Posterior cingulate gyrus (tissue), 11 donors: Measurements from ENCODE around the gene PSPC1.

Experiments used
- DNase-seq, 10 donors: peaks; one replicate each; pipeline versions ENCODE4 v3.0.0 to v3.0.0-alpha.2; 2020 to 2021; ENCODE audit warnings: mixed read lengths in 3 of 10
- intact Hi-C: fragments of 100-400 bp; cut with DNase I; formaldehyde crosslinking; loops from one replicate; pipeline ENCODE4 v1.15.1; 2023

PSPC1 gene

DNA sequence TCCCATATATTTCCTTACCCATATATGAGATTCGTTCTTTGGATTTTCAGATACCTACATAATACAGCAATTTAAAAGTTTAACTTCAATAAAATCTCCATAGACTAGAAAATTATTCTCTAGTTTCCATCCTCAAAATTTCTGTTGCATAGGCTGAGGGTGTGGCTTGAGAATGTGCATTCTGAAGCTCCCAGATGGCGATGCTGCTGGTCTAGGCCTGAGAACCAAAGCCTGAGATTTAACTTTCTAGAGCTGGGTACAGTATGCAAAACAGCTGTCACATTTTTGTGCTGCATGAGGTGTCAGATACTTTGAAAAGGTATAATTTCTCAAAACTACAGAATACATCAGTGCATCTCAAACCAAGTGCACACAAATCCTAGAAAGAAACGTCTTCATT is 106.6 kb downstream of the PSPC1 start:
- intact Hi-C loops, result no loop called here
- DNase-seq, result no peak

DNA sequence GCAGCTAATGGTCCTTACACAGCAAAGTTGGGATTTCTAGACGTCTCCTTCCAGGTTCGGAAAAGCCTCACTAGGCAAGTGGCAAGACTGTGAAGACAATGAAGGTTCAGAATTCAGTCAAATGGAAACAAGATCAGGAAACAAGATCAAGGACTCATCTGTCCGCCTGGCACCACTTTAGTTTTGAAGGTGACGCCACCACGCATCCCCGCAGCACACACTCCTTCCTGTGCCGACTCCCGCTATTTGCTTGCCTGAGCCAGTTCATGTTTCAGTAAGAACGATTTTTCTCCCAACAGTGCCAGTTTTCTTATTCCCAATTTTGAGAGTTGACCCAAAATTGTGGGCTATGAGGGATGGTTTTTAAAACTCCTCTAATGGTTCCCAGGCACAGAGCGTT is 107.8 kb downstream of the PSPC1 start:
- DNase-seq, result no peak
- intact Hi-C loops, result no loop called here

DNA sequence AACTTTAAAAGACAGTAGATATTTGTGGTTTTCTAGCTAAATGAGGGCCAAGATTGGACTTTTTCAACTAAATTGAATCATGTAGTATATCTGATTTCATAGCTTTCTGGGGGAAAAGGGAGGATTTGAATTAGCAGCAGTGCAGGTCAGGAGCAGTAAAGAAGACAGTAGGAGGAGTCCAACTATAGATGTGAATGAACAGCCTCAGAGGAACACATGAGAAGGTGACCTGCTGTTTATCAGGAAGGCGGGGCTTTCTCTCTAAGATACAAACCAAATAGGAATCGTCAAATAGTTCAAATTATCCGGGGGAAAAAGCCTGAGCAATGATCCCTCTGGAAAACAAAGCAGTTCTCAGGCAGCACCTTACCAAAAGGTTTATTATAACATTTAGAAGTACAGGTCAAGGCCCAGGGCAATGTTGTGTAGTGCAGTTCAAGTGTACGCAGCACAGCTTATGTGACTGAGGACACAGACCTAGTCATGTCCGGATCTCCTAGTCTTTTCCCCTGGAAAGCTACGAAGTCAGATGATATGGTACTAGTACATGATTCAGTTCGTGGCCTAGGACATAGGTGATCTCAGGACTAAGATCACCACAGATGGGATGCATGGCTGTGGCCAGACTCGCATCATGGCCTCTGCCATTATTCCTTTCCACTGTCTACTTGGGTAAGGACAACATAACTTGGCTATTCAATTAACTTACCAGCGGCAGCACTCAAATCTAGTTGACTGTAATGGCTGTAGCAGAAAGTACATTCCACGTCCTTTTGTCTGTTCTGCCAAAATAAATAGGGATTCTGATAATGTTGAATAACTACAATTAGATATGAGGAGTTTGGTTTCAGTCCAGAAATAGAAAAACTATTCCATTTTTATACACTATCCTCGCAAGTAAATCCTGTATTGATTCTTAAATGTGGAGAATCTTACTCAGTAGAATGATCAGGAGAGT is 109.0 kb downstream of the PSPC1 start:
- no peak for DNase-seq
- intact Hi-C loops, result no loop called here

DNA sequence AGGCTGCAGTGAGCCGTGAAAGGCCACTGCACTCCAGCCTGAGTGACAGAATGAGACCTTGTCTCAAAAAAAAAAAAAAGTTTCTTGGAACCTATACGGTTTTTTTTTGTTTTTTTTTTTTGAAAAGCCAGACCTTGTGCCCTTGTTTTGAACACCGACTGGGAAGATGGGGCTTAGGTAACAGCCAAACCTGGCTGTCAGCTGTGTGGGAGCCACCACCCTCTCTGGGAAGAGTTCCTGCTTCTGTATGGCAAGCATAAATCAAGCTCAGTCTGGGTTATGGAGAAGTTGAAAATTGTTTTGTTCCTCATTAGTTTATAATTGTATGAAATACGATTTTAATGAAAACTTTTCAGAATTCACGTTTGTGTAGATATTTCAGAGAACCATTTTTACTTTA is 109.8 kb downstream of the PSPC1 start:
- intact Hi-C loops, result no loop called here
- DNase-seq, result no peak

DNA sequence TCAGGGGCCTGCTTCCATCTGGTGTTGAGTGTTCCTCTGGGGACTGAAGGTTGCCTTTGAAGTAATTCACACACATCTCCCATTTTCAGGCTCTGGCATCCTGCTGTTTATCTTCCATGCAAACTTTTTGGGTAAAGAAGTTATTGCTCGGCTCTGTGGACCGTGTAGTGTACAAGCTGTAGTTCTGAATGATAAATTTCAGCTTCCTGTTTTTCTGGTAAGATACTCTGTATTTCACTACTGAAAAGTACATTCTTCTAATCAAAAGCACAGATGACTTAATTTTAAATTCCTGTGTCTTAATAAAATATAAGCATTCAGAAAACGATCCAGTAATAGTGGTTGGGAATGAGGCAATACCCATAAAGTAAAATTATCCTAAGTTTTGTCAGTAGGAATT is 112.6 kb downstream of the PSPC1 start:
- DNase-seq, result no peak
- intact Hi-C loops, result no loop called here

DNA sequence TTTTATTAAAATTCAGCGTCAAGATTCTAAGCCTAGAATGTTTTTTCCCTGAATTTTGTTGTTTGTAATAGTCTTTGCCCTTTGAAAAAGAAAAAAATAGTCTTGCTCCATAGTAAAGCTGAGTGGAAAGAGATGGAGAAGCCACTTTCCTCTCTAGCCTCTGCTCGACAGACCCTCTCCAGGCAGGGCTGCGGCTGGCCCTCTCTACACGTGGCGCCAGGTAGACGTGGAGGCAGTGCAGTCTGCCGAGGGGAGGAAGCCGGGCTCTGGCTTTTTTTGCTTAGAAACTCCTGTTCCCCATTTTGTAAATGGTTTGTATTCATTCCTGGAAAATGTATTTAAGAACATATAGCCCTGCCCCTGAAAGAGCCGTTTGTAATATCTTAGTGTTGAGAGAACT is 114.0 kb downstream of the PSPC1 start:
- DNase-seq, result peak in 1 of 10 donors; percentile 71
- intact Hi-C loops, result no loop called here

DNA sequence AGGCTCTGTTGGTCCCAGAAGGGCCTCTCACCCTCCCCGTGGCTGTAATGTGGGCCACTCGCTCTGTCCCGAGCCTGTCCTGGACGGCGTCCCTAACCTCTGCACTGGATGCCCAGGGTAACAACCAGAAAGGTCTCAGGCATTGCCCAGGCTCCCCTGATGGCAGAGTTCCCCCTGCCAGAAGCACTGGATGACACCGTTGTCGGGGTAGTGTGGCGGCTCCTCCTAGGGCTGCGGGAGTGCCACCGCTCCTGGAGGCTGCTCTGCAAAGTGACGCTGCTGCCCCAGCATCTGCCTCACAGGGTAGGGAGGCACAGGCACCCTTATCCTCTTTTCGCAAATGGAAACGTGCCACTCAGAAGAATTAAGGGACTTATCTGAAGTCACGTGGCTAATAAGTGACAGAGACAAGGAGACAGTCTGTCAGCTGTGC is 117.3 kb downstream of the PSPC1 start:
- peak in 4 of 10 donors; percentile 17 to 67 (median 23) for DNase-seq
- intact Hi-C loops, result no loop called here

DNA sequence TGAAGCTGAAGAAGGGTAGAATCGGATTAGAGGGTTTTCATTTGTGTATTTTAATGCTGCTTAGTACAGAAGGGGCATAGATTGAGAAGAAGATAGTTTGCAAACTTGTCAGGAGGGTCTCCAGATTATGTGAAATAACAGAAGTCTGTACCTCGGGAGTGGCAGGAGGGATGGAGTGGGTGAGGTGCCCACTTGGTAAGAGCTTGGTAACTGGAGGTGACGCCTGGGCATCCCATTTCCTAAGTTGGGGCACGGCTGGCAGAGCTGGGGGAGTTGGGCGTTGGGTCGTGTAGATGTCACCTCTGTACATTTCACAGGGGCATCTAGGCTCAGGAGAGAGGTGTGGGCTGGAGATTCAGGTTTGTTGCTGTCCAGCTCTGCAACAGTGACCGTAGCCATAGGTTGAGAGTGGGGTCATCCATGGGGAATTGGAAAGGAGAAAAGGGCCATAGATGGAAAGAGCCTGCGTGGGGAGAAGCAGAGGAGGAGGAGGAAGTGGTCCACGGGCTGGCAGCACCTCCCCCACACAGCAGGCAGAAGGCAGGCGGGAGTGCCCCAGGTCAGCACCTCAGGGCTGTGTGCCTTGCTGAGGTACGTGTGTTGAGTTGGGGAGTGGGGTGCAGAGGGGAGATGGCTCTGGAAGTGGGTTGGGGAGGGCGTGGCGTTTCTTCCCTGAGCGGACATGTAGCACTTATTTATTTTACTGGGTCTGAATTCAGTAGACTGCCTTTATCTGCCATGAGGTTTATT is 118.1 kb downstream of the PSPC1 start:
- intact Hi-C loops, result no loop called here
- peak in 2 of 10 donors; percentile 70 to 76 for DNase-seq

DNA sequence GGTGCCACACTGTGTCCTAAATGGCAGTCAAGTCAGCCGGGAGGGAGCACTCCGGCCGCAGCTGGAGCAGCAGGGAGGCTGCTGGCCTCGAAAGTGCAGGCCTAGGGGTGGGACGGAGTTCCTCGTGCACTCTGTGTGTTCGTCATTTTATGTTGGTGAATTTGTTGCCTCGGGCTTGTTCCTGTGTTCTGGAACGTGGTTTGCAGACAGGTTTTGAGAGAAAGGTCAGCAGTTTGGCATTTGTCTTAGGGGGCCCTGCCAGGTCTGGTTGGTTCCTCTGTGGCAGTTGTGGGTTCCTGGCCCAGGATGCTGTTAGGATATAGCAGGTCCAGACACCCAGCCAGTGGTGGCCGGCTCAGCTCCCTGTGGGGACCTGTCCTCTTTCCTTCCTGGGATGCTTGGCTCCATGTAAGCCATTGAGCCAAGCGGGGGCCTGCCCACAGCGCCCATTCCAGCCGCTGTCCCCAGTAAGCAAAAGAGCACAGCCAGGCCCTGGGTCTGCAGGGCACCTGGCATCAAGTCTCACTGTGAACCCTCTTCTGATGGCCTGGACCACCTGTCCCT is 119.2 kb downstream of the PSPC1 start:
- intact Hi-C loops, result no loop called here
- DNase-seq, result peak in 1 of 10 donors; percentile 60

DNA sequence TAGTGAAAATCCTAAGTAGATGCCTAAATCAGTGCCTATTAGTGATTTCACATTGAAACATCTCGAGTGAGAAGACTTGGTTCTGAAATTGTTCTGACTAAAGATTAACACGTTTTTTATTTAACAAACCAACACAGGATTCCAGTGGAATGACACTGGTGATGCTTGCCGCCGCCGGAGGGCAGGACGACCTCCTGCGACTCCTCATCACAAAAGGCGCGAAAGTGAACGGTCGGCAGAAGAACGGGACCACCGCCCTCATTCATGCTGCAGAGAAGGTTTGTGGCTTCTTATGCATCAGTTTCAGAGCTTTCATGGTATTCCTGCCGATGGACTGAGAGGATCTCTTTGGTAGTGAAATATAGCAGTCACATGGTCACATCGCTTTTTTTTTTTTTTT is 121.2 kb downstream of the PSPC1 start:
- intact Hi-C loops, result no loop called here
- DNase-seq, result peak in 2 of 10 donors; percentile 54 to 70

DNA sequence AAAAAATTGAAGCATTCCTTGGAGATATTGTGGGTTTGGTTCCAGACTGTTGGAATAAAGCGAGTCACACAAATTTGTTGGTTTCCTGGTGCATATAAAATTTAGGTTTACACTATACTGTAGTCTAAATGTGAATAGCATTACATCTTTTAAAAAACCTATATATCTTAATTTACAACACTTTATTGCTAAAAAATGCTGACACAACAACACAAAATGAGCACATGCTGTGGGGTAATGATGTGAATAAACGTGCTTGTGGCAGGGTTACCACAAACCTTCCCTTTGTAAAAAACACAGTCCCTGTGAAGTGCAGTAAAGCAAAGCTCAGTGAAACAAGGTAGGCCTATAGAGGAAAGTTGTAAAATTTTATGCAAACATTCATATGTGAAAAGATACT is 121.6 kb downstream of the PSPC1 start:
- intact Hi-C loops, result no loop called here
- DNase-seq, result no peak

DNA sequence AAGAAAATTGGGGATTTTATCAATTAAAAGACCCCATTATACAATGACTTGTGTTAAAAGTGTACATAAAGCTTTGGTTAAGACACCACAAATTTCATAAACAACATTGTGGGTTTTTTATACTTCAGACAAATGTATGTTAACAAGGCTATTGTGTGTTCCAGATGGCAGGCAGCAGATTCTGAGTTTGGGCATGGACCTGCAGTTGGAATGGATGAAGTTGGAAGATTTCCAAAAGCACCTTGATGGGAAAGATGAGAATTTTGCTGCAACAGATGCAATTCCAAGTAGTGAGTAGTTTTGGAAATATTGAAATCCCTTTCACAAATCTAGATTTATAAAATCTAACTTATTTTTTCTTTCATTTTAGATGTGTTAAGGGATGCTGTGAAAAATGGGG is 123.9 kb downstream of the PSPC1 start:
- intact Hi-C loops, result no loop called here
- DNase-seq, result no peak

DNA sequence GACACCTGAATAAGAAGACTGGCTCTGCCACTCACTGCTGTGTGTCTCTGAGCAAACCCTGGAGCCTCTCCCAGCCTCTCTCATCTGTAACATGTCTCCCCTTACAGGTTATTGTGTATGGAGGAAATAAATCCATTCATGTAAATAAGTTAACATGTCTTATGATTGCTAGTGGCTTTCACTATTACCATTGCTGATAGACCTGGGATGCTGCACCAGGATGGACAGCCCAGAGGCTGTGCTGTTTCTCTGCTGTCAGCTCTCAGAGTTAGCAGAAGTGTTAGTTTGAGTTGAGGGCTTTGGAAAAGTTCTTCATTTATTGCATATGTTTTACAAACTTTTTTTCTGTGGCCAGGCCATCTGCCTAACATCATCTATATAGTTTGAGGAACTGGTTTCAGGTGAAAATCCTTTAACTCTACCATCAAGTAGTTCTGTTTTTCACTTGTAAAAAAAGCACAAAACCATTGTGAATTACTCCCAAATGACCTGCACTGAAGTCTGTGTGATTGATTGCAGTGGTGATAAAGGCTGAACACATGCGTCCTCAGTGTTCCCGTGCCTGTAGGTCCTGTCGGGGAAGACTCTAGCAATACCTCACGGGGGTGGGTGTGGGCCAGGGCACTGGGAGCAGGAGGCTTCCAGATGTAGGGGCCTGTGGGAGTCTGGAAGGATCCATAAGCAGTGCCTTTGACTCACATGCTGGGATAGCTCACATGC is 124.7 kb downstream of the PSPC1 start:
- intact Hi-C loops, result no loop called here

More for the DNA sequence above, 124.7 kb downstream of the PSPC1 start:
- DNase-seq, result no peak
